HepG2 (cell line): ENCODE data around the gene SHC1. TPM values are rescaled to one million over a fixed set of nuclear protein-coding genes. Genes with fewer than 3 reads are reported as not detected.

Experiments used
- AKAP8 ChIP-seq: sonication (generic); formaldehyde crosslinking; IDR thresholded peaks from 2 replicates; pipeline ENCODE4 v1.5.1; 2020; ENCODE audit warnings: mild to moderate bottlenecking, missing genetic modification reagents
- ERF ChIP-seq: IDR thresholded peaks from 2 replicates; pipeline ENCODE4 v1.6.1; 2018; ENCODE audit warnings: missing biosample characterization, missing genetic modification reagents
- FOXA3 ChIP-seq: IDR thresholded peaks from 2 replicates; pipeline ENCODE4 v1.6.1; 2016; ENCODE audit warnings: missing genetic modification reagents, missing compliant biosample characterization
- HIC2 ChIP-seq: sonication (generic); formaldehyde crosslinking; IDR thresholded peaks from 2 replicates; pipeline ENCODE4 v1.9.0; 2022; ENCODE audit warnings: low read depth, missing genetic modification reagents
- KAT7 ChIP-seq: IDR thresholded peaks from 2 replicates; pipeline ENCODE4 v1.6.1; 2018; ENCODE audit warnings: borderline replicate concordance, missing compliant biosample characterization
- MED1 ChIP-seq: sonication (generic); formaldehyde crosslinking; IDR thresholded peaks from 2 replicates; pipeline ENCODE4 v1.4.0; 2020; ENCODE audit warnings: missing genetic modification reagents
- MIXL1 ChIP-seq: IDR thresholded peaks from 2 replicates; pipeline ENCODE4 v1.6.1; 2016
- NR2C2 ChIP-seq: sonication (generic); formaldehyde crosslinking; IDR thresholded peaks from 2 replicates; pipeline ENCODE4 v1.4.0; 2020; ENCODE audit warnings: missing genetic modification reagents, mild to moderate bottlenecking, moderate library complexity, borderline replicate concordance
- PHF8 ChIP-seq: sonication (generic); formaldehyde crosslinking; IDR thresholded peaks from 2 replicates; pipeline ENCODE4 v1.5.0; 2020; ENCODE audit warnings: missing genetic modification reagents
- SAP130 ChIP-seq: IDR thresholded peaks from 2 replicates; pipeline ENCODE4 v1.6.1; 2016; ENCODE audit warnings: low read depth
- SOX6 ChIP-seq, 2 experiments: fragments of 450-650 bp in 1 of 2; sonication (generic) in 1 of 2; formaldehyde crosslinking in 1 of 2; IDR thresholded peaks; 2 replicates each; pipeline versions ENCODE4 v1.4.0 to v1.6.1; 2017 to 2020; ENCODE audit warnings: antibody characterized with exemption in 1 of 2, mild to moderate bottlenecking in 1 of 2, missing genetic modification reagents in 1 of 2
- TBX2 ChIP-seq: sonication (generic); formaldehyde crosslinking; IDR thresholded peaks from 2 replicates; pipeline ENCODE4 v1.5.0; 2020; ENCODE audit warnings: missing genetic modification reagents, mild to moderate bottlenecking, borderline replicate concordance
- ZNF607 ChIP-seq: sonication (generic); formaldehyde crosslinking; IDR thresholded peaks from 2 replicates; pipeline ENCODE4 v1.5.1; 2020; ENCODE audit warnings: missing genetic modification reagents, mild to moderate bottlenecking, borderline replicate concordance
- ZNF792 ChIP-seq: IDR thresholded peaks from 2 replicates; pipeline ENCODE4 v1.6.1; 2016
- ZSCAN12 ChIP-seq: sonication (generic); formaldehyde crosslinking; IDR thresholded peaks from 2 replicates; pipeline ENCODE4 v1.9.0; 2021; ENCODE audit warnings: mild to moderate bottlenecking, missing genetic modification reagents
- ZSCAN22 ChIP-seq: sonication (generic); formaldehyde crosslinking; IDR thresholded peaks from 2 replicates; pipeline ENCODE4 v1.4.0; 2020; ENCODE audit warnings: mild to moderate bottlenecking, missing genetic modification reagents
- ZSCAN9 ChIP-seq: IDR thresholded peaks from 2 replicates; pipeline ENCODE4 v1.6.1; 2016; ENCODE audit warnings: borderline replicate concordance
- polyA plus RNA-seq, 8 experiments: library from polyadenylated mRNA; depleted of rRNA in 3 of 8; stranded (reverse) in 7 of 8; unstranded in 1 of 8; fragments of >200 nt; fragmentation: Illumina TruSeq in 4 of 8; extraction: Trizol in 4 of 8; gene quantifications; 2 replicates each; pipeline versions ENCODE4 v1.2.1 to v1.2.3, GENCODE V29; 2011 to 2016; ENCODE audit warnings: low read depth in 4 of 8, missing spikeins in 1 of 8, mixed read lengths in 1 of 8; ENCODE audit not compliant: insufficient read depth in 1 of 8
- total RNA-seq, 5 experiments: library from RNA; depleted of rRNA; stranded (reverse); fragments of >200 nt; fragmentation: Illumina TruSeq; extraction: Trizol; gene quantifications; 2 replicates each; pipeline ENCODE4 v1.2.3, GENCODE V29; 2016; ENCODE audit warnings: low read depth in 1 of 5
- TF ChIP-seq, protein P1 (sequence below): sonication (generic); formaldehyde crosslinking; IDR thresholded peaks from 2 replicates; pipeline ENCODE4 v1.5.0; 2020; ENCODE audit warnings: missing genetic modification reagents, mild to moderate bottlenecking, borderline replicate concordance
- TF ChIP-seq, protein P2 (sequence below): sonication (generic); formaldehyde crosslinking; IDR thresholded peaks from 2 replicates; pipeline ENCODE4 v1.4.0; 2020; ENCODE audit warnings: missing genetic modification reagents, low read depth, mild to moderate bottlenecking, borderline replicate concordance
- TF ChIP-seq, protein P3 (sequence below): sonication (generic); formaldehyde crosslinking; IDR thresholded peaks from 2 replicates; pipeline ENCODE4 v1.5.0; 2020; ENCODE audit warnings: missing genetic modification reagents

SHC1 gene
- total and polyA plus RNA-seq, 2 of the 13 experiments (the other 11 are each of a cell fraction or from before 2014, with no cell fraction given): 52.0 to 137 TPM

DNA sequence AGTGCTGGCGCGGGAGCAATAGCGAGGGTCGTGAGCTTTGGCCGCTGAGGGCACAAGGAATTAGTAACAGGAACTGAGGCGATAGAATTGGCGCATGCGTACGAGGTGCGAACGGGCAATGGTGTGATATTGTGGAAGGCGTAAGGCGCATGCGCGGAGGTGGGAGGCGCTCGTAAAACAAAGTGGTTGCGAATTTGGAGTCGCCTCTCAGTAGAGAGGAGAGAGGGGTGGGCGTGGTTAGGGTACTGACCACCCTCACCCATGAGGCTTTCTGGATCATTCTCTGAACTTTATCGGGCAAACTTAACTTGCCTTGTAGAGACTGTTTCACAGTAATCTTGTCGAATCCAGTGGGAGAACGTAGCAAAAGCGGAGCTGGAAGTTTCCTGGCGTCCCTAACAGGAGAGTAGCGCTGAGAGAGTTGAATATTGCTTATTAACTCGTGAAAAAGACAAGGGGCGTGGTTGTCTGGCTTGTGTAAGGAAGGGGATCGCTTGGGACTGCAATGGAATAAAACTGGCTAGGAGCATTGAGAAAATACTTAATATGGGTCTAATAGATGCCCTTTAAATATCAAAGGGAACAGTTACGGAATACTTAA, 4.4 kb upstream of the SHC1 start (continued):
- TF ChIP-seq SOX6 (IDR thresholded peaks at IDR 0.05) (no peak), SOX6 (CRISPR knock-in tag; IDR thresholded peaks at IDR 0.05) (0 out of 2 replicates have a peak, but pooled peaks have one; percentile 13), HIC2 (no peak), KAT7 (CRISPR knock-in tag) (0 out of 2 replicates have a peak, but pooled peaks have one; percentile 23), ZNF792 (CRISPR knock-in tag) (0 out of 2 replicates have a peak, but pooled peaks have one; percentile 51), ZSCAN12 (CRISPR knock-in tag) (peak; percentile 71; the same call in 1 of the 2 replicates), MIXL1 (CRISPR knock-in tag) (peak; percentile 57; the same call in 1 of the 2 replicates), MED1 (CRISPR knock-in tag) (peak; percentile 49; the same call in 1 of the 2 replicates), PHF8 (no peak; the same call in 1 of the 2 replicates), ZSCAN9 (CRISPR knock-in tag) (0 out of 2 replicates have a peak, but pooled peaks have one; percentile 18), TBX2 (CRISPR knock-in tag) (no peak; the same call in 1 of the 2 replicates), ZSCAN22 (CRISPR knock-in tag) (no peak), FOXA3 (CRISPR knock-in tag) (peak; percentile 29), ERF (CRISPR knock-in tag) (peak; percentile 14; the same call in 1 of the 2 replicates), ZNF607 (no peak; the same call in 1 of the 2 replicates), SAP130 (CRISPR knock-in tag) (peak; percentile 53), AKAP8 (CRISPR knock-in tag) (no peak), NR2C2 (no peak)
- TF ChIP-seq, protein P1, sequence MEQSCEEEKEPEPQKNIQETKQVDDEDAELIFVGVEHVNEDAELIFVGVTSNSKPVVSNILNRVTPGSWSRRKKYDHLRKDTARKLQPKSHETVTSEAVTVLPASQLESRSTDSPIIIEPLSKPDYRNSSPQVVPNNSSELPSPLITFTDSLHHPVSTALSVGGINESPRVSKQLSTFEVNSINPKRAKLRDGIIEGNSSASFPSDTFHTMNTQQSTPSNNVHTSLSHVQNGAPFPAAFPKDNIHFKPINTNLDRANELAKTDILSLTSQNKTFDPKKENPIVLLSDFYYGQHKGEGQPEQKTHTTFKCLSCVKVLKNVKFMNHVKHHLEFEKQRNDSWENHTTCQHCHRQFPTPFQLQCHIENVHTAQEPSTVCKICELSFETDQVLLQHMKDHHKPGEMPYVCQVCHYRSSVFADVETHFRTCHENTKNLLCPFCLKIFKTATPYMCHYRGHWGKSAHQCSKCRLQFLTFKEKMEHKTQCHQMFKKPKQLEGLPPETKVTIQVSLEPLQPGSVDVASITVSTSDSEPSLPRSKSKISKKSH (CRISPR knock-in tag): 0 out of 2 replicates have a peak, but pooled peaks have one; percentile 2
- TF ChIP-seq, protein P2, sequence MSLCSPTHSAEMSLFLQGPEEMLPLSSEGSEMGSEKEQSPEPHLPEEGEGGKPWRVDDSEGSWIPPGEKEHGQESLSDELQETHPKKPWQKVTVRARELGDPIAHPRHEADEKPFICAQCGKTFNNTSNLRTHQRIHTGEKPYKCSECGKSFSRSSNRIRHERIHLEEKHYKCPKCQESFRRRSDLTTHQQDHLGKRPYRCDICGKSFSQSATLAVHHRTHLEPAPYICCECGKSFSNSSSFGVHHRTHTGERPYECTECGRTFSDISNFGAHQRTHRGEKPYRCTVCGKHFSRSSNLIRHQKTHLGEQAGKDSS: peak; percentile 42; the same call in 1 of the 2 replicates
- TF ChIP-seq, protein P3, sequence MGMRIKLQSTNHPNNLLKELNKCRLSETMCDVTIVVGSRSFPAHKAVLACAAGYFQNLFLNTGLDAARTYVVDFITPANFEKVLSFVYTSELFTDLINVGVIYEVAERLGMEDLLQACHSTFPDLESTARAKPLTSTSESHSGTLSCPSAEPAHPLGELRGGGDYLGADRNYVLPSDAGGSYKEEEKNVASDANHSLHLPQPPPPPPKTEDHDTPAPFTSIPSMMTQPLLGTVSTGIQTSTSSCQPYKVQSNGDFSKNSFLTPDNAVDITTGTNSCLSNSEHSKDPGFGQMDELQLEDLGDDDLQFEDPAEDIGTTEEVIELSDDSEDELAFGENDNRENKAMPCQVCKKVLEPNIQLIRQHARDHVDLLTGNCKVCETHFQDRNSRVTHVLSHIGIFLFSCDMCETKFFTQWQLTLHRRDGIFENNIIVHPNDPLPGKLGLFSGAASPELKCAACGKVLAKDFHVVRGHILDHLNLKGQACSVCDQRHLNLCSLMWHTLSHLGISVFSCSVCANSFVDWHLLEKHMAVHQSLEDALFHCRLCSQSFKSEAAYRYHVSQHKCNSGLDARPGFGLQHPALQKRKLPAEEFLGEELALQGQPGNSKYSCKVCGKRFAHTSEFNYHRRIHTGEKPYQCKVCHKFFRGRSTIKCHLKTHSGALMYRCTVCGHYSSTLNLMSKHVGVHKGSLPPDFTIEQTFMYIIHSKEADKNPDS (CRISPR knock-in tag): no peak
